H1 (cell line): ENCODE measurements around the gene CHCHD3. TPM values are rescaled to one million over a fixed set of nuclear protein-coding genes. Genes with fewer than 3 reads are reported as not detected.

Experiments used
- CHD1 ChIP-seq: IDR thresholded peaks from 2 replicates; pipeline ENCODE4 v1.6.1; 2012; ENCODE audit warnings: low read depth, low read length, improper control_type of control experiment
- EGR1 ChIP-seq: IDR thresholded peaks from 2 replicates; pipeline ENCODE4 v1.6.1; 2011; ENCODE audit warnings: low read depth, low read length, borderline replicate concordance
- FOSL1 ChIP-seq: IDR thresholded peaks from 2 replicates; pipeline ENCODE4 v1.6.1; 2011; ENCODE audit warnings: mild to moderate bottlenecking, low read depth, low read length, moderate library complexity; ENCODE audit not compliant: insufficient read depth
- RNF2 ChIP-seq: fragments of 200-900, 300-1000 bp; sonication (generic); IDR thresholded peaks from 2 replicates; pipeline ENCODE4 v1.7.1; 2016; ENCODE audit warnings: borderline replicate concordance, low read depth, mild to moderate bottlenecking, antibody characterized with exemption, low read length; ENCODE audit not compliant: poor library complexity, severe bottlenecking; ENCODE audit errors: missing control alignments
- RXRA ChIP-seq: IDR thresholded peaks from 2 replicates; pipeline ENCODE4 v1.6.1; 2011; ENCODE audit warnings: low read depth, mild to moderate bottlenecking, low read length, moderate library complexity; ENCODE audit not compliant: insufficient read depth
- polyA plus RNA-seq, 7 experiments: library from polyadenylated mRNA; depleted of rRNA in 3 of 7; stranded (reverse) in 5 of 7; unstranded in 2 of 7; fragments of >200 nt in 5 of 7; fragments of 200-250 nt in 2 of 7; gene quantifications; 1 replicate in 5 of 7; 2 replicates in 1 of 7; 4 replicates in 1 of 7; pipeline versions ENCODE4 v1.2.1 to v1.2.3, GENCODE V29; 2011 to 2013; ENCODE audit warnings: missing spikeins in 2 of 7, mixed read lengths in 2 of 7
- total RNA-seq: library from RNA; stranded (reverse); fragmentation: NEBNext Ultra II Directional; extraction: Animal tissue kit (Norgen Biotek cat#: 25700); gene quantifications from 2 replicates; pipeline ENCODE4 v1.2.1, GENCODE V29; 2021

The CHCHD3 gene
- total and polyA plus RNA-seq, 2 of the 8 experiments (the other 6 are each of a cell fraction or from before 2014, with no cell fraction given) = 42.9 to 137 TPM

DNA sequence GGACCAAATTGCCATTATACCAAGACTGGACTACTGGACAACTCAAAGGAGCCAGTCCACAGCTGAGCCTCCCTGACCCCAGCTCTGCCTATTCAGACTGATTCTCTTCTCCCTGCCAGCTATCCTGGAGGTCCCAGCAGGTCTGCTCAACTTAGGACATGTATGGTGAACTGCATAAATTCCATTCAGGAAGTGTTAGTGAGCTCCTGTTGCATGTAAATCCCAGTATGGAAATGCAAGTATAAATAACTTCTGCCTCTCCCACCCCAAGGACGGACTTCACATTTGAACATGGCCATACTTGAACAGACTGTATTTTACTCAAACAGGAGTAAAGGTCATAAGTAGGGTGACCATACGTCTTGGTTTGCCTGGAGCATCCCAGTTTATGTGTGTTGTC, 128.4 kb downstream of the CHCHD3 start (continued):
- TF ChIP-seq RXRA (no peak), CHD1 (no peak), EGR1 (no peak), RNF2 (no peak), FOSL1 (no peak)
